NCI-H345 (cell line): ENCODE data around the gene MEAF6.

Experiments used
- DNase-seq: peaks from one replicate; lab custom pipeline; 2025; lab: John Stamatoyannopoulos, UW

Gene MEAF6

DNA sequence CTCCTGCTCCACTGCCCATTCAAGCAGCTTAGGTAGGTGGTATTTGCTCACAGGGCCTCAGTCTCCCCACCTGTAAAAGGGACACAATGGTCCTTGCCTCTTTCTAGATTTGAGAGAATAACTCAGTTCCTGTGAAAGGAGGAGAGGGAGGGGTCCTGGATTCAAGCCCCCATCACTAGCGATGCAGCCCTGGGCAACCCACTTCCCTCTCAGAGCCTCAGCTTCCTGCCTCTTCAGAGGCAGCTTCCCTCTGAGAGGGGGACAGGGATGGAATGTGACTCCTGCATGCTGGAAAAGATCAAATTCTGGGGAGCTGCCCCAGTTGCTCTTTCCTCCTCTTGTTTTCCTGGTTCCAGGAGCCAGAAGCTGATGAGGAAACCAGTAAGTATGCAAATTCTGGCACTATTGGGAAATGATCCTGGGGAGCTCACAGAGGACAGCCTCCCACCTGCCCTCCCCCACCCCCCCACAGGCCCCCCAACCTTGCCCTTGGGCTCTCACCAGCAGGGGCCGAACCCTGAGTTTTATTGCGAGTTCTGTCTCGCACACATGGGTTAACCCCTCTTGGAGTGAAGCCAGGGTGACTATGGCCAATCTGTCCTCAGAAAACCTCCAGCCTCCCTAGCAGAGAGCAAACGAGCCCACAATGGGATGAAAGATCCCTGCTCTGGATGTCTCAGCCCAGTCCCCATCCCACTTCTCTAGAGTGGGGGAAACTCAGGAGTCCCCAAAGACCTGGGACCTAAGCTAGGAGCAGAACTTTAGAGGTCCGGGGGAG, 28.5 kb downstream of the MEAF6 start:
- no peak for DNase-seq

DNA sequence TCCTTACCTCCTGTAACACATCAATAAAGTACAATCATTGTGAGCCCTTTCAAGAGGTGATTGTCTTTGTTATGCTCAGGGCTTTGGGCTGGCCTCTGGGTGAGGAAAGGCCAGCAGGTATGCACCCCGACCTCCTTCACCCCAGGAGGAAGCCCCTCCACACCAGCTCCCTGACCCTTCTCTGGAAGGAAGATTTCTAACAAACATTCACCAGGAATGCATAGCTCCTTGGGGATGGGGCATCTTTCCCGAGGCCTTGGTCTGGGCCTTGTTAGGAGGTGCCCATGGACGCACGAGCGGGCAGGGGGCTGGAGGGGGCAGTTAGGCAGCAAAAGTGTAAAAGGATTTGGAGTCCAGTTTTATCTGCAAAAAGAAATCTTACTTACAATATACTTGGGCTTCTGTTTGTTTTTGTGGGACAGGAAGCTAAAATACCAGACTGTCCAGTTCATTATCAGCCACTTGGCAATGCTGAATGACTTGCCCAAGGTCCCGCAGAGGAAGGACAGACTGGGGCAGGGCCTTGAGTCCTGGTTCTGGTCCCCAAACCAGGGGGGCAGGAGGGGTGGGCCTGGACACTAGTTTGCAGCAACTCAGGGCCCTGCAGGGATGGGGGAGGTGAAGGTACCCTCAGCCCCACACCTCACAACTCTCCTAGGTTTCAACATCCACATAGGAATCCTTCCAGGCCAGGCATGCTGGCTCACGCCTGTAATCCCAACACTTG, 30.1 kb downstream of the MEAF6 start:
- DNase-seq: no peak

DNA sequence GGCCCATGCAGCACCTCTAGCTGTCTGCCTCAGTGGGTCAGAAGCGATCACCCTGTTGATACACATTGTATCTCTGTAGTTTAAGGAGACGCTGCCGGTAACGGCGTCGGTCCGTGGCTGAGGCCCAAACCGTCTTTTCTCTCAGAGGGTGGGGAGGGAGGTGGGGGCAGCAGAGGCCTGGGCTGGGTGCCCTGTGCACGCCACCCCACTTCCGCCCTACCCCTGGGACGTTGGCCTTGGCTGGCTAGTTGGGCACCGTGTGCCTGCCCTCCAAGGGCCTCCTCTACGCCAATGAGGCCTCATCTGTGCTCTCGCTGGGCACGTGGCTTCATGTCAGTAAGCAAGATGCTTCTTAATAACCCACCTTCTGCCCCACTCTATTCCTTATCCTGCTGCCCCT, 30.8 kb downstream of the MEAF6 start:
- DNase-seq: no peak

DNA sequence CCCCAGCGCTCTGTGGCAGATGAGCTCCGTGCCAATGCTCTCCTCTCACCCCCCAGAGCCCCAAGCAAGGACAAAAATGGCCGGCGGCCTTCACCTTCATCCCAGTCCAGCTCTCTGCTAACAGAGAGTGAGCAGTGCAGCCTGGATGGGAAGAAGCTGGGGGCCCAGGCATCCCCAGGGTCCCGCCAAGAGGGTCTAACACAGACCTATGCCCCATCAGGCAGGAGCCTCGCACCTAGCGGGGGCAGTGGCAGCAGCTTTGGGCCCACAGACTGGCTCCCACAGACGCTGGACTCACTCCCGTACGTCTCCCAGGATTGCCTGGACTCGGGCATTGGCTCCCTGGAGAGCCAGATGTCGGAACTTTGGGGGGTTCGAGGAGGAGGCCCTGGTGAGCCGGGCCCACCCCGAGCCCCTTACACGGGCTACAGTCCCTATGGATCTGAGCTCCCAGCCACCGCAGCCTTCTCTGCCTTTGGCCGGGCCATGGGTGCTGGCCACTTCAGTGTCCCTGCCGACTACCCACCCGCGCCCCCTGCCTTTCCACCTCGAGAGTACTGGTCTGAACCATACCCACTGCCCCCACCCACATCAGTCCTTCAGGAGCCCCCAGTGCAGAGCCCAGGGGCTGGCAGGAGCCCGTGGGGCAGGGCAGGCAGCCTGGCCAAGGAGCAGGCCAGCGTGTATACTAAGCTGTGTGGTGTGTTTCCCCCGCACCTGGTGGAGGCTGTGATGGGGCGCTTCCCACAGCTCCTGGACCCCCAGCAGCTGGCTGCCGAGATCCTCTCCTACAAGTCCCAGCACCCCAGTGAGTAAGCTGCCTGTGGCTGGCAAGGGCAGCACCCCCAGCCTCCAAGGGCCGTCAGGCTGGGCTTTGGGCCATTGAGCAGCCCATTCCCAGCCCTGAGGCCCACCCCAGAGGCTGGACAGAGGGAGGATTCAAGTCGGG, 31.5 kb downstream of the MEAF6 start:
- DNase-seq: no peak

DNA sequence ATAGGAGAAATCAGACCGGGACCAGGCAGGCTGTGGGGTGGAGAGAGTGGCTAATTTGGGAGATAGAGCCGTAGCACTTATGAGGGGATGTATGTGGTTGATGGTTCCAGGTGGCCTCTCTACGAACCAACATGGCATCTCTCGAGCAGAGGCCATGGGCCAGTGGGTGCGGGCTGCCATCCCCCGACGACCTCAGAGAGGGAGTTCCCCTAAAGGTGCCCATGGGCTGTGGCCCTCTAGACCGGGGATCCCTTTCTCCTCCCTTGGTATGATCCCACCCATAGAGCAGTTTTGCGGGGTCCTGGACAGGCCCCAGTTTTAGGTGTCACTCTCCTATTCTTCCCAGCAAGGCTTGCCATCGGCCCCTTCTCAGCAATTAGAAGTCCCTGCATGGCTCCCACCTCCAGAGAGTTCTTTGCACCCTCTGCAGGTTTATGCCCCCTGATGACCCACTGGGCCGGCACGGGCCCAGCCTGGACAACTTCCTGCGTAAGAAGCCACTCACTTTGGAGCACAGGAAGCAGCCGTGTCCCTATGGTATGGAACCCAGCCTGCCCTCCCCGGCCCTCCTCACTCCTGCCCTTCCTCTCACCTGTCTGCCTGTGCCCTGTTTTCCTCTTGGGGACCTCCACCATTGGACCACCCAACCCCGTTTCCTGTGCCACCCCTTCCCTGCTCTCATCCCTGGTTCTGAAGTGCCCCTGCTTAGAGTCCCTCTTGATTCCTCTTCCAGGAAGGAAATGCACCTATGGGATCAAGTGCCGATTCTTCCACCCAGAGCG, 32.4 kb downstream of the MEAF6 start:
- no peak for DNase-seq

DNA sequence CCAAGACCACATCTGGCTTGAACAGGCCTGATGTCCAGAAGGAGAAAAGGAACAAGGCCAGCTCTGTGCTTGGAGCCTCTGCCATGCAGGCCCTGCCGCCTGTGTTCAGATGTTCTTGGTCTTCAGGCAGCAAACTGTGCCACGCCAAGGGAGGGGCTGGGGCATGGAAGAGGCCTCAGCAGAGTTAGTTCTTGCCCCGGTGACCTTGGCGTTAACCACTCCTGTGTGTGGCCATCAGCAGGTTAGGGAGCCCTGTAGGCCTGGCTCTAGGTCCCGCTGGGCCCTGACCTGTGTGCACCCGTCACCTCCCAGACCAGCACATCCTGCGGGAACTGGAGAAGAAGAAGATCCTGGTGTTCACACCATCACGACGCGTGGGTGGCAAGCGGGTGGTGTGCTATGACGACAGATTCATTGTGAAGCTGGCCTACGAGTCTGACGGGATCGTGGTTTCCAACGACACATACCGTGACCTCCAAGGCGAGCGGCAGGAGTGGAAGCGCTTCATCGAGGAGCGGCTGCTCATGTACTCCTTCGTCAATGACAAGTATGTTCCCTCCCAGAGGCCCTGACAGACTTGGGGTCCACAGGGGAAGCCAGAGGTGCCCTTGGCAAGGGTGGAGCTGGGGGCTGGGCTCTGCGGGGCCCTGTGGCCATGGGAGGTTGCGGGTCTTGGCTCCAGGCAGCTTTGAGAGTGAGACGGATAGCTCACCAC, 33.1 kb downstream of the MEAF6 start:
- no peak for DNase-seq

DNA sequence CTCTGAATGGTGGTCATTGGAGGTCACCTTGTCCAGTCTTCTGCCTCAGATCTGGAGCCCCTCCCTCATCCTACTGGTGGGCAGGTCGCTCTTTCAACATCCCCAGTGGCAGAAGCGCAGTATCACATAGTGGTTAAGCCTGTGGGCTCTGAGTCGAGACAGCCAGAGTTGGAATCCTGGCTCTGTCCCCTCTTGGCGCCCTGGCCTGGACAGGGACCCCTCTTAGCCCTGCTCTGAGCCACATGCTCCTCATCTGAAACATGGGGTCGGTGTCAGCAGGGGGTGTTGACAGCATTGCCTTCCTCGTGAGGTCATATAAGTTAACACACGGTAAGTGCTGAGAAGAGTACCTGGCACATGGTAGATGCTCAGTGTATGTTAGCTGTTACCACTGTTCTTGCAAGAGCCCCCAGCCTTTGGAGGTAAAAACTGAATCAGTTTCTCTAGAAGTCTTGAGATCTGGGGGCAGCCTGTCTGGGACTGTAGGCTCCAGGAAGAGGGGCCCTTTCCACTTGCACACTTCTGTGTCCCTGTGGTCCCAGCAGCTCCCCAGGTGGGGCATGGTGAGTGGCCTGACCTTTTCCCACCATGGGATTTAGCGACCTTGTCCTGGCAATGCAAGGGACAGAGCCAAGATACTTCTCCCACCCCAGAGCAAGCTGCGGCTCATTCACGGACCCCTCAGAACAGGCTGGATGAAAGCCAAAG, 33.8 kb downstream of the MEAF6 start:
- DNase-seq: no peak

DNA sequence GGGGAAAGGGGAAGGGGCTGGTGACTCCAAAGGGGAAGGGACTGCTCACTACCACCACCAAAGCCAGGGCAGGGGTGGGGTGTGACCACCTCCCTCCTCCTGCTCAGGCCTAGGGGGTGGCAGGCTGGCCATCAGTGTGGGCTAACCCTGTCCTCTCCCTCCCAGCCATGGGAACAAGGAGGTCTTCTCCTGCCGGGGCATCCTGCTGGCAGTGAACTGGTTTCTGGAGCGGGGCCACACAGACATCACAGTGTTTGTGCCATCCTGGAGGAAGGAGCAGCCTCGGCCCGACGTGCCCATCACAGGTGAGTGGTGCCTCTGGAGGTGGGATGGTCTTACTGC, 34.5 kb downstream of the MEAF6 start:
- DNase-seq: no peak

DNA sequence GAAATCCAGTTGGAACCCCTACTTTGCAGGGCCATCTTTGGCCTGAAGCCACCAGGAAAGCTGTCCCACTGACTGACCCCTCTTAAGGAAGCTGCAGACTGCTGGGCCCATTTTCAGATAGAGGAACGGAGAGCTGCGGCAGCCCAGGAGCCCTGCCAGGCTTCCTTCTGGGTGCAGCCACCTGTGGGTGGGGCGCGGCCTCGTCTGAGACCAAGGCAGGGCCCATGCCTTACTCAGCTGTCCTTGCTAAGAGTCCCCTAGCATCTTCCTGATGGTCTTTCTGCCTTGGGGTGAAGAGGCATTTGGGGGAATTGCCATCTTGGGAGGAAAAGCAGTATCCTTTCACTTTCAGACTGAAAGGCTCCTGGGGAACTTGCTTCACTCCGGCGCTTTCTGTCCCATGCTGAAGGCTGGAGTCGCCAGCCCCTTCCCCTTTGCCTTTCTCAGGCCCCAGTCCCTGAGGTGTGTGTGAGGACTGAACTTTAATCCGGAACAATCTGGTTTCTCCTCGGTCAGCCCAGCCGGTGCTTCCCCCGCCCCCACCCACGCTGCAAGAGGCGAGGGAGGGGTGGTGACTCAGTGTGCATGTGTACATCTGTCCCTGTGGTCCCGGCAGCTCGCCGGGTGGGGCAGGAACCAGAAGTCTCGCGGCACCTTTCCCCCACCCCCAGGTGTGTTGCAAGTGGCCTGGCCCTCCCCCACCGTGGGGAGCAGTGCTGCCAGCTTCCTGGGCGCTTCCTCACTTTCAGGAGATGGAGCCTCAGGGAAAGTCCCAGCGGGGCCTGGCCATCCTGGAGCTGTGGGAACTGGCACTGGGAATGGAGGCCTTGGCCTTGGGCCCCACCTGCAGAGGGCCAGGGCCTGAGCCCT, 35.1 kb downstream of the MEAF6 start:
- DNase-seq: no peak

DNA sequence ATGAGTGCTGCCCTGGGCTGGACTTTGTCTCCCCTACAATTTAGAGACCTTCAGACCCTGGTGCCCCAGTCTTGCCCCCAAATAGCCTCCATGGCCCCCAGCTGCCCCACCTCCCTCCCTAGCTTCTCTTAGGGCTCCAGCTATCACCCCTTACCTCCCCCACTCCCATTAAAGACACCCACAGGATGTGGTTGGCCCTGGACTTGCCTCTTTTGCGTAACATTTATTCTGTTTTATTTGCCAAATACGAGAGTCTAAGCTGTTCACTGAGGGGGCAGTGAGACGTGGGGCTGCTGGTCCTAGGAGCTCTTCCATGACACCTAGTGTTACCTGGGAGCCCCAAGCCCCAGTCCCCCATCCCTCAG, 35.7 kb downstream of the MEAF6 start:
- no peak for DNase-seq

DNA sequence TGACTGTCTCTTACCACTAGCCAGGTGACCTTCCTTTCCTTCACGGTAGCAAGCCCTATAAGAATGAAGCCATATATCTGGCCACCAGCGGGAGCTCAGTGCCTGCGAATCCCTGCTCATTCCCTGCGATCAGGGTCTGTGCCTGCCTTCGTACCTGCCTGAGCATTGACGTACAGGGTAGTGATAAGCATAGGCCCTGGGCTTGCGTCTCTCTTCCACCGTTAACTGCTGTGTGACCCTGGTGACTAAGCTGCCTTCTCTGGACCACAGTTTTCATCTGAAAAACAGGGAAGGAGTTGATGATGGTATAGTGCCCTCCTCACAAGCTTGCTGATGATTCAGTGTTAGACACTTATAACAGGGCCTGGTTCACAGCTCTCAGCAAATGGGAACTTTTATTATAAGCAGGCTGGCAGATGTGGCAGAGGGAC, 36.1 kb downstream of the MEAF6 start:
- no peak for DNase-seq

DNA sequence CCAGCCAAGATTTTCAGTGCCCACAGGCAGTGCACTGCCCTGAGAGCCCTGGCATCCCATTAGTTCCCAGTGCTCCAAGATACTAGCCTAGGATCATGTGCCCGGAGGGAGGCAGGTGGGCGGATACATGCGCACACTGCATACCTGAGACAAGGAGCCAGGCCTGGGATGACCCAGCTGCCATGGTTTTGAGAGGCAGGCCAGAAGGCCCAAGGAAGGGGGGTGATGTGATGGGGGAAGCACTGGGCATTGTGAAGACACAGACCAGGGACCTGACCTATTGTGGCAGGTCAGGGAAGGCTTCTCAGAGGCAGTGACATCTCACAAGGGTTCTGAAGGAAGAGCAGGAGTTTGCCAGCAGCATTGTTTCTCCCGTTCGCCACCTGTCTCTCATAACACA, 36.6 kb downstream of the MEAF6 start:
- DNase-seq: no peak

DNA sequence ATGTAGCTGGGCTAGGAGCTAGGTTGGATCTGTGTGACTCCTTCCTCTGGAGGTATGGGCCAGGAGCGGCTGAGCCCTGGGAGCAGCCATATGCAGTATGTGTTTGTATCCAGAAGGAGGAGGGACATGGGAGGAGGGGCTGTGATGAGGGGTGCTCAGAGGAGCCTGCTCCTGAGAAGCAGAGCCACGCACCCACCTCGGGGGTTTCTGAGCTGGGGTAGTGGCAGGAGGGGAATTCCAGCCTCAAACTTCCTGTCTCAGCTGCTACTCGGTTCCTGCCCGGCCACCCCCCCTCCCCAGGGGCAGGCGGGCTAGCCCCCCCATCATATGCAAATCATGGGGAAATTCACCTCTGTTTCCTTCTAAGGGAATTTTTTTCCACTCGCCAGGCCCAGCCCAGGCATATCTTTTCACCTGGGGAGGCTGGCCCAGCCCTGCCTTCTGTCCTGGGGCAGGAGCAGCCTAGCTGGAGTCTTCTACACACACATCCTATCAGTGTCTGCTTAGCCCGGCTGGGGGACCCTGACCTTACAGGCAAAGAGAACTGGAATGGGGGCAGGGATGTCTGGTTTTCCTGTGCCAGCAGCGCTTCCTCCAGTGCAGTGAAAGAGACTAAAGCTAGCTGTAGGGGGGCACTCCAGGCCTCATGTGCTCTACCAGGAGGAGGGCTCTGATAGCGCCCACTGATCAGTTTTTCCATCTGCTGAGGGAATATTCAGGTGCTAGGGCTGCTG, 37.2 kb downstream of the MEAF6 start:
- no peak for DNase-seq

DNA sequence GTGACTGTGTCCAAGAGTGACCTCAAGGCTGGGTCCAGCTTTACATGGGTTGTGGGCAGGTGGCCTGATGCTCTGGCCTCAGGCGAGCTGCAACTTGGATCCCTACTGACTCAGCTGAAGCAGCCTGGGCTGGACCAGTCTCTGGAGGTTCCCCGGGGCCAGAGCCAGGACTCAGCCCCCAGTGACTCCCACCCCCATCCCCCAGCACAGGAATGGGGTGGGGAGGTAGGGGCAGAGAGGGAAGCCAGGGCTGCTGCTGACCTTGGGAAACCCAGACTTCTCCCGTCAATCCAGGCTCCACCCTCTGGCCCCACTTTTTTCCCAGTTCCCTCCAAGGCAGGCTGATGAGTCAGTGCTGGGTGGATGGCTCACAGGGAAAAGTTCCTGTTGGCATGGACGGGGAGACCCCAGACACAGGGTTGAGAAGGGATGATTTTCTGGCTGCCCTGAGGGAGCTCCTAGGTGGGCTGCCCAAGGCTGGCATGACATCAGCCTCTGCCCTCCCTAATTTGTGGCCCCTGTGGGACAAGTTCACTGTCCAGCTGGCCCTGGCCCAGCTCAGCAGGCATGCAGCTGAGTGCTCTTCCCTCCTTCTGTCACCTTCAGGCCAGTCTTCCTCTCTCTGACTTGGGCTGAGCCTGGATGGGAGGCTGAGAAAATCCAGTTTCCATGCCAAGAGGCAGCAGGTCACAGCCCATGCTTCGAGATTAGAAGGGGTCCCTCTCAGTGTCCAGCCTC, 37.9 kb downstream of the MEAF6 start:
- DNase-seq: no peak

DNA sequence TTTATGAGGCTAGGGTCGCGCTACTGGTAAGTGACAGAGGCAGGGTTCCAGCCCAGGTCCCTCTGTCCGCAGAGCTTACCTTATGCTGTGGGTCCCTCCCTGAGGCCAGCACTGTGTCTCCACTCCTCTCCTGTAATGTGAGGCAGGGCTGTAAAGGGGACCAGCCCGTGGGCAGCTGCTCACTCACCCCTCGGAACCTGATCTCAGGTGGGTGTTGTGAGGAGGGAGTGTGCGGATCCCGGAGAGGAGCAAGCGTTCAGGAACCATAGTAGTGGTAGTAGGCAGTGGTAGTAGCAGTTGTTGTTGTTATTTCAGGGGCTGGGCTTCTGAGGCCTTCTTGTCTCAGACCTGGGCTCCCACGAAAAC, 38.5 kb downstream of the MEAF6 start:
- DNase-seq: no peak

DNA sequence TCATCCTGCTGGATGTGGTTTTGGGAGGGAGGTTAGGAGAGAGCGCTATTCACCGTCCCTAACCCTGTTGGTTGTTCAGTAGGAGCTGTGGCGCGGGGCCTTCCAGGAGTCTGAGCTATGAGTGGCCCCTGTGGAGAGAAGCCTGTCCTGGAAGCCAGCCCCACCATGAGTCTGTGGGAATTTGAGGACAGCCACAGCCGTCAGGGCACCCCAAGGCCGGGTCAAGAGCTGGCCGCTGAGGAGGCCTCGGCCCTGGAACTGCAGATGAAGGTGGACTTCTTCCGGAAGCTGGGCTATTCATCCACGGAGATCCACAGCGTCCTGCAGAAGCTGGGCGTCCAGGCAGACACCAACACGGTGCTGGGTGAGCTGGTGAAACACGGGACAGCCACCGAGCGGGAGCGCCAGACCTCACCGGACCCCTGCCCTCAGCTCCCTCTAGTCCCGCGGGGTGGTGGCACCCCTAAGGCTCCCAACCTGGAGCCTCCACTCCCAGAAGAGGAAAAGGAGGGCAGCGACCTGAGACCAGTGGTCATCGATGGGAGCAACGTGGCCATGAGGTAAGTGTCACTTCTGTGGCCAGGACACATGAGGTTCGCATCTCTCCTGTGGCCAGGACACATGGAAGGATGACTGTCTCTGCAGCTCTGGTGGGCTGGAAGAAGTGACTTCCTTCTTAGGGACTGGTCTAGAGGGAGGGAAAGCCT, 39.0 kb downstream of the MEAF6 start:
- no peak for DNase-seq

DNA sequence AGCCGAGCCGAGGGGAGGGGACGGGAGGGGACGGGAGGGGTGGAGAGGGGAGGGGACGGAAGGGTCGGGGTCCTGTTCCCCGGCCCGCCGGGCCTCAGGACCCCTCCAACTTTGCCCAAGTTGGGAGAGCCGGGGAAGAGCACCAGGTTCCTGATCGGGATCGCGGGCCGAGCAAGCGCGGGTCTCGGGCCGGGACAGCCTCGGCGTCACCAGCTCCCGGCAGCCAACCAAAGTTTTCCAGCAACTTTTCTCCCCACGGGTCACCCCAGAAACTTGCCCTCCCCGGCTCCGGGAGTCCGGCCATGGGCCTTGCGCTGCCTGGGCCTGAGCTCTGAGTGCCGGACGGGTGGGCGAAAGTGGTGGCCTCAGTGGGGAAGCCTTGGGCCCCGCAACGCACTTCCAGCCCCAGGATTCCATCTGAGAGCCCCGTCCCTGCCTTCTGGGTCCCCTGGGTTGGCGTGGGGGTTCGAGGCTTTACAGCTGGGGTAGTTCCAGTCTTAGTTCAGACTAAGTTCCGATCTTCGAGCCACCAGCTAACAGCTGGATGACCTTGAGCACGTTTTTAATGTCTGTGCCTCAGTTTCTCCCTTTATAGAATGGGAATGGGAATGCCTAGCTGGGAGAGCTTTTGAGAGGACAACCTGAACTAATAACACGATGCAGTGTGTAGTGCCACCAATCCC, 39.7 kb downstream of the MEAF6 start:
- DNase-seq: no peak
